WERI-Rb-1 (cell line): Measurements from ENCODE around the gene TMEM184A.

ENCODE experiments used
- DNase-seq: peaks from one replicate; pipeline ENCODE4 v3.0.0-alpha.2; 2020
- H3K27ac ChIP-seq: fragments of 250-450 bp; sonication (Bioruptor Pico); 2 replicates; pipeline ENCODE4 v1.5.1; 2020; ENCODE audit warnings: mild to moderate bottlenecking, moderate library complexity
- H3K27me3 ChIP-seq: fragments of 250-450 bp; sonication (Bioruptor Pico); 2 replicates; pipeline ENCODE4 v1.5.1; 2021; ENCODE audit warnings: mild to moderate bottlenecking, low read depth, moderate library complexity; ENCODE audit not compliant: insufficient read depth, severe bottlenecking
- H3K36me3 ChIP-seq: fragments of 250-450 bp; sonication (Bioruptor Pico); 2 replicates; pipeline ENCODE4 v1.5.1; 2020; ENCODE audit warnings: mild to moderate bottlenecking, moderate library complexity
- H3K4me3 ChIP-seq: 2 replicates; pipeline ENCODE4 v1.5.1; 2011; ENCODE audit warnings: low read depth, mild to moderate bottlenecking, control low read depth, low read length
- H3K9me3 ChIP-seq: fragments of 250-450 bp; sonication (Bioruptor Pico); 2 replicates; pipeline ENCODE4 v1.5.1; 2021; ENCODE audit warnings: mild to moderate bottlenecking, moderate library complexity; ENCODE audit not compliant: severe bottlenecking
- TF ChIP-seq, protein P1 (sequence below): IDR thresholded peaks from 2 replicates; pipeline ENCODE4 v1.5.1; 2011; ENCODE audit warnings: low read depth, mild to moderate bottlenecking, control low read depth, inconsistent platforms, low read length

TMEM184A gene

GRCh38 chr7:1535100-1535458, 20.9 kb downstream of the TMEM184A start:
- no peak for DNase-seq
- TF ChIP-seq, protein P1, sequence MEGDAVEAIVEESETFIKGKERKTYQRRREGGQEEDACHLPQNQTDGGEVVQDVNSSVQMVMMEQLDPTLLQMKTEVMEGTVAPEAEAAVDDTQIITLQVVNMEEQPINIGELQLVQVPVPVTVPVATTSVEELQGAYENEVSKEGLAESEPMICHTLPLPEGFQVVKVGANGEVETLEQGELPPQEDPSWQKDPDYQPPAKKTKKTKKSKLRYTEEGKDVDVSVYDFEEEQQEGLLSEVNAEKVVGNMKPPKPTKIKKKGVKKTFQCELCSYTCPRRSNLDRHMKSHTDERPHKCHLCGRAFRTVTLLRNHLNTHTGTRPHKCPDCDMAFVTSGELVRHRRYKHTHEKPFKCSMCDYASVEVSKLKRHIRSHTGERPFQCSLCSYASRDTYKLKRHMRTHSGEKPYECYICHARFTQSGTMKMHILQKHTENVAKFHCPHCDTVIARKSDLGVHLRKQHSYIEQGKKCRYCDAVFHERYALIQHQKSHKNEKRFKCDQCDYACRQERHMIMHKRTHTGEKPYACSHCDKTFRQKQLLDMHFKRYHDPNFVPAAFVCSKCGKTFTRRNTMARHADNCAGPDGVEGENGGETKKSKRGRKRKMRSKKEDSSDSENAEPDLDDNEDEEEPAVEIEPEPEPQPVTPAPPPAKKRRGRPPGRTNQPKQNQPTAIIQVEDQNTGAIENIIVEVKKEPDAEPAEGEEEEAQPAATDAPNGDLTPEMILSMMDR: no peak
- no peak overlapping the region for H3K4me3 ChIP-seq
- H3K36me3 ChIP-seq: peaks cover 16% of the 10 kb centered on the region
- no peak overlapping the region for H3K27ac ChIP-seq
- no peaks in the 10 kb centered on the region for H3K27me3 ChIP-seq
- H3K9me3 ChIP-seq: no peaks in the 10 kb centered on the region

GRCh38 chr7:1534330-1535099, 21.5 kb downstream of the TMEM184A start:
- no peaks in the 10 kb centered on the region for H3K27me3 ChIP-seq
- H3K9me3 ChIP-seq: no peaks in the 10 kb centered on the region
- H3K27ac ChIP-seq: no peak overlapping the region
- peaks cover 10% of the 10 kb centered on the region for H3K36me3 ChIP-seq
- no peak for DNase-seq
- TF ChIP-seq, protein P1: no peak
- H3K4me3 ChIP-seq: no peak overlapping the region

DNA sequence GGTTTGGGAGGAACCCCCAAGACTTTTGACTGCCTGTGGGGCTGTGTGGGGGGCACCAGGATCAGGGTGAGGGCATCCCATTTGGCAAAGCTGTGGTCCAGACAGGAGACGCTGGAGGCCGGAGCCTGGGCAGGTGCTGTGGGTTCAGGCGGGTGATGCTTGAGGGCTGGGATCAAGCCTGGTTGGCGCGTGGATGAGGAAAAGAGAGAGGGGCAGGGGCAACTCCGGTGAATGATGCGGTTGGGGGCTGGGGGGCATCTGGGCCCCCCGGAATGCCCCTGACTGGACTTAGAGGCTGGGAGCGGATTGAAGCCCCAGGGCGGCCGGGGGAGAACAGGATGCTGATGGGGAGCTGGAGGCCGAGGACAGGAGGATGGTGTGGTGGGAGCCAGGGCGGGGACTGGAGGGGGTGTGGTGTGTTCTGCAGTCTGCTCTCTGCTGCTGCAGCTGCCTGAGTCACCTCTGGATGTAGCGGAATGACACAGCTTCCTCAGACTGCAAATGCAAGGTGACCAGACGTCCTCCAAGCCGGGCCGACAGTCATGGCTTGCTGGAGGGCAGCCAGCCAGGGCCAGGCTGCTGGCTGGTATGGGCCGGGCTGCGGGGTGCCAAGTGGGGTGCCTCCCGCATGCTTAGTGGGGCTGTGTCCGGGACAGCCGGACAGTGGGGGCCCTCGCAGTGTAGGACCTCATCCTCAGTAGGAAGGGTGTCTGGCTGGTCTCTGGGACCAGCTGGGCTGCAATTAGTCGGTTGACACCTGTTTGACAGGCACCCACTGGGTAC, 22.3 kb downstream of the TMEM184A start:
- H3K4me3 ChIP-seq: no peak overlapping the region
- no peak for DNase-seq
- TF ChIP-seq, protein P1: no peak

DNA sequence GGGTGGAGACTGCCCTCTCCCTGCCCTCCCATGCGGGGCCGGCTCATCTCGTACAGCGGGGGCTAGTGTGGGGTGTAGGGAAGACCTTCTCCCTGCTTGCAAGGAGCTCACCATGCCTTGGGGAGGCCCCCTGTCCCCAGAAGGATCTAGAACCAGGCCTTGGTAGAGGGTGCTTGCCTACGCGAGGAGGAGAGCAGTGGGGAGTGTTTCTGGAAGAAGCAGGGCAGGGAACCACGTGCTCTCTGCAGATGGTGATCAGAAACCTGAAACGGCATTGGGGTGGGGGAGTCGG, 22.8 kb downstream of the TMEM184A start:
- H3K36me3 ChIP-seq: peaks cover 5% of the 10 kb centered on the region; the same call in 1 of the 2 replicates
- H3K27ac ChIP-seq: no peak overlapping the region
- TF ChIP-seq, protein P1: no peak
- no peaks in the 10 kb centered on the region for H3K27me3 ChIP-seq
- no peak for DNase-seq
- no peak overlapping the region for H3K4me3 ChIP-seq
- H3K9me3 ChIP-seq: no peaks in the 10 kb centered on the region

More for the DNA sequence above, 22.3 kb downstream of the TMEM184A start:
- H3K9me3 ChIP-seq: no peaks in the 10 kb centered on the region
- H3K27ac ChIP-seq: no peak overlapping the region
- H3K36me3 ChIP-seq: peaks cover 5% of the 10 kb centered on the region; the same call in 1 of the 2 replicates
- H3K27me3 ChIP-seq: no peaks in the 10 kb centered on the region

- Histone ChIP-seq H3K27ac (no peak overlapping the region), H3K9me3 (no peaks in the 10 kb centered on the region), H3K36me3 (peaks cover 5% of the 10 kb centered on the region; the same call in 1 of the 2 replicates), H3K27me3 (no peaks in the 10 kb centered on the region), H3K4me3 (no peak overlapping the region)
- no peak for DNase-seq
- TF ChIP-seq, protein P1: no peak
Measured at GRCh38 chr7:1532456-1533254, 23.4 kb downstream of the TMEM184A start.
